GM12891 (cell line): ENCODE data around the gene APOBEC3C.

Experiments used
- POLR2A ChIP-seq: IDR thresholded peaks from 2 replicates; pipeline ENCODE4 v1.6.1; 2011; ENCODE audit warnings: low read depth, low read length, control low read depth
- TAF1 ChIP-seq: IDR thresholded peaks from 2 replicates; pipeline ENCODE4 v1.6.1; 2011; ENCODE audit warnings: low read depth, low read length, control low read depth

DNA sequence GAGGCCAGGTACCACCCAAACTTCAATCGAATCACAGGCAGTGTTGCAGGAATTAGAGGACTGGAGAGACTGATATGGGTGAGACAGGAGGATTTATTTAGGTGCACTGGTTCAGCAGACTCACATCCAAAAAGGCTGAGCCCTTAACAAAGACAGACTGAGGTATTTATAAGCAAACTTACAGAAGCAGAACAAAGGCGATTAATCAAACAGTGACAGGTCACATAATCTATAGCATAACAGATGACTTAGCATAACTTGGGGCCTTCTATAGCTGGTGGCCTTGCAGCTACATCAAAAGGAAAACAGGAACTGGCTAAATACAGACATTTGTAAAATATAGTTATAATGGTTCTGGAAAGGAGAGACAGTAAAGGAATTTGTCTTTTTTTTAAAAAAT, 29.8 kb upstream of the APOBEC3C start:
- TF ChIP-seq POLR2A, result no peak
- no peak for TF ChIP-seq TAF1
